C4-2B (cell line): ENCODE data around the gene ANKRD24.

Source experiments
- H3K27ac ChIP-seq: fragments of 450-650 bp; 2 replicates; pipeline ENCODE4 v1.5.1; 2017
- ZFX ChIP-seq: fragments of 450-650 bp; IDR thresholded peaks from 2 replicates; pipeline ENCODE4 v1.6.1; 2017
- TF ChIP-seq, protein P1 (sequence below): fragments of 450-650 bp; conservative IDR thresholded peaks from 2 replicates; pipeline ENCODE4 v1.5.1; 2017; ENCODE audit warnings: mild to moderate bottlenecking

The ANKRD24 gene

GRCh38 chr19:4260613-4261191 is 78.2 kb downstream of the ANKRD24 start:
- TF ChIP-seq, protein P1, sequence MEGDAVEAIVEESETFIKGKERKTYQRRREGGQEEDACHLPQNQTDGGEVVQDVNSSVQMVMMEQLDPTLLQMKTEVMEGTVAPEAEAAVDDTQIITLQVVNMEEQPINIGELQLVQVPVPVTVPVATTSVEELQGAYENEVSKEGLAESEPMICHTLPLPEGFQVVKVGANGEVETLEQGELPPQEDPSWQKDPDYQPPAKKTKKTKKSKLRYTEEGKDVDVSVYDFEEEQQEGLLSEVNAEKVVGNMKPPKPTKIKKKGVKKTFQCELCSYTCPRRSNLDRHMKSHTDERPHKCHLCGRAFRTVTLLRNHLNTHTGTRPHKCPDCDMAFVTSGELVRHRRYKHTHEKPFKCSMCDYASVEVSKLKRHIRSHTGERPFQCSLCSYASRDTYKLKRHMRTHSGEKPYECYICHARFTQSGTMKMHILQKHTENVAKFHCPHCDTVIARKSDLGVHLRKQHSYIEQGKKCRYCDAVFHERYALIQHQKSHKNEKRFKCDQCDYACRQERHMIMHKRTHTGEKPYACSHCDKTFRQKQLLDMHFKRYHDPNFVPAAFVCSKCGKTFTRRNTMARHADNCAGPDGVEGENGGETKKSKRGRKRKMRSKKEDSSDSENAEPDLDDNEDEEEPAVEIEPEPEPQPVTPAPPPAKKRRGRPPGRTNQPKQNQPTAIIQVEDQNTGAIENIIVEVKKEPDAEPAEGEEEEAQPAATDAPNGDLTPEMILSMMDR = no peak
- no peak for TF ChIP-seq ZFX
- no peak overlapping the region for H3K27ac ChIP-seq

GRCh38 chr19:4264812-4265211 is 82.3 kb downstream of the ANKRD24 start:
- no peak overlapping the region for H3K27ac ChIP-seq
- TF ChIP-seq, protein P1 = no peak
- no peak for TF ChIP-seq ZFX

- no peak overlapping the region for H3K27ac ChIP-seq
- TF ChIP-seq, protein P1 = no peak
- TF ChIP-seq ZFX = no peak
Observed at GRCh38 chr19:4266253-4267000, 83.9 kb downstream of the ANKRD24 start.

GRCh38 chr19:4267101-4267900 is 84.8 kb downstream of the ANKRD24 start:
- peak overlapping the region; percentile 50 for H3K27ac ChIP-seq
- TF ChIP-seq ZFX = no peak
- TF ChIP-seq, protein P1 = peak; percentile 91

GRCh38 chr19:4267901-4268815 is 85.7 kb downstream of the ANKRD24 start:
- no peak for TF ChIP-seq ZFX
- TF ChIP-seq, protein P1 = no peak; the same call in none of the 2 replicates
- H3K27ac ChIP-seq = peak overlapping the region; percentile 50

DNA sequence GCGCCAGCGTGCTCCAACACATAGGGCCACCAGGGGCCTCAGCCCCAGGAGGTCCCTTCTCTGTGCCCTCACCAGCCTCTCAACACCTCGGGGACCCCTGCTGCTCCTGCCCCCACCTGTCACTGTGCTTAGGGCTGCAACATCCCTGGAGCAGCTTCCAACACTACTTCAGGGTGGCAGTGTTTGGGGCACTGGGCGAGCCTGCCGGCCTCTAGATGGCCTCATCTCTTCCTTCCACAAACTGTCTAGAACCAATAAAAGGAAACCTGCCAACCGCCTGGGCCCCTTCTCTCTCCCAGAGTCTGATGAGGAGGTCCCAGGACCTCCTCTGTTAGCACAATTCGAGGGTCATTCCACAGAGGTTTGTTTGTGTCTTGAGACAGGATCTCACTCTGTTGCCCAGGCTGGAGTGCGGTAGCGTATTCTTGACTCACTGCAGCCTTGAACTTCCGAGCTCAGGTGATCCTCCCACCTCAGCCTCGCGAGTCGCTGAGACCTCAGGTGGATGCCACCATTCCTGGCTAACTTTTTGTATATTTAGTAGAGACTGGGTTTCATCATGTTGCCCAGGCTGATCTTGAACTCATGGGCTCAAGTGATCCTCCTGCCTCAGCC is 86.4 kb downstream of the ANKRD24 start:
- peak overlapping the region; percentile 50 for H3K27ac ChIP-seq
- TF ChIP-seq ZFX = no peak
- TF ChIP-seq, protein P1 = no peak
